GM21737 (cell line): ENCODE data around the gene DCTN2.

Experiments used
- ATAC-seq: cut with Tn5 transposase; IDR thresholded peaks from one replicate; pipeline ENCODE4 v1.9.1; 2021; ENCODE audit warnings: mild to moderate bottlenecking, moderate library complexity; ENCODE audit not compliant: unreplicated experiment

Gene DCTN2

DNA sequence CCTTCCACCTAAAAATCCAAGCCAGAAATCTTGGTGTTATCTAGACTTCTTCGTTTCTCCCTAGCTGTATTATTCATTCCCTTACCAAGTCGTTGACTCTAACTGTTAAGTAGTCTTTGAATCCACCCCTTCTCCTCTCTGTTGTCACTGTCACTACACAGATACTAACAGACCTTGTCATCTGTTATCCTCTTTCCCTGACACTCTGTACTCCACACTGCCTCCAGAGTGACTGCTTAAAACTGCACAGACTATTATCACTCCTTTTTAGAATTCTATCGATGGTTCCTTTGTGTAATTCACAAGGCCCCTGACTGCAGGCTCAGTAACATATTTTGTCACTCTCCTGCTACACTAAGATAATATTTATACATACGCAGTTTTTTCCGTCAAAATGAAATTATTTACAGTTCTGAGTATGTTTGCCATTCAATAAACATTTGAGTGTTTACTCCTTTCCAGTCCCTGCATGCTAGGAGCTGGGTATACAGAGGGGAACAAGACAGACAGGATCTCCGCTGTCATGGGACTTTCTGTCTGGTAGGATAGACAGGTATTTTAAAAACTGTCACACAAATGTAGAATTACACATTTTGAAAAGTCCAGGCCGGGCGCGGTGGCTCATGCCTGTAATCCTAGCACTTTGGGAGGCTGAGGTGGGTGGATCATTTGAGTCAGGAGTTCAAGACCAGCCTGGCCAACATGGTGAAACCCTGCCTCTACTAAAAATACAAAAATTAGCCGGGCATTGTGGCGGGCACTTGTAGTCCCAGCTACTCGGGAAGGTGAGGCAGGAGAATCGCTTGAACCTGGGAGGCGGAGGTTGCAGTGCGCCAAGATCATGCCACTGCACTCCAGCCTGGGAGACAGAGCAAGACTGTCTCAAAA is 55.4 kb downstream of the DCTN2 start:
- ATAC-seq: no peak

DNA sequence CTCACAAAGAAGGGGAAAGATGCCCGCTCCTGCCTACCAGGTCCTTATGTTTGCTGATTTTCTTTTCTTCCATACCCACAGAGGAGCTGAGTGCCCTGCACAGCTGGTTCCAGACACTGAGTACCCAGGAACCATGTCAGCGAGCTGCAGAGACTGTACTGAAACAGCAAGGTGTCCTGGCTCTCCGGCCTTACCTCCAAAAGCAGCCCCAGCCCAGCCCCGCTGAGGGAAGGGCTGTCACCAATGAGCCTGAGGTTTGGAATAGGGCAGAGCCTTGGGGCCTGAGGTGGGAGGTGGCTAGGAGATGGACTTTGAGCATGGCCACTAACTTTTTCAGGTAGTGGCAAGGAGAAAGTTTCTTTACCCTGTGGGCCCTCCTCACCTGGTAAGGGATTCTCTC is 56.9 kb downstream of the DCTN2 start:
- ATAC-seq: no peak

DNA sequence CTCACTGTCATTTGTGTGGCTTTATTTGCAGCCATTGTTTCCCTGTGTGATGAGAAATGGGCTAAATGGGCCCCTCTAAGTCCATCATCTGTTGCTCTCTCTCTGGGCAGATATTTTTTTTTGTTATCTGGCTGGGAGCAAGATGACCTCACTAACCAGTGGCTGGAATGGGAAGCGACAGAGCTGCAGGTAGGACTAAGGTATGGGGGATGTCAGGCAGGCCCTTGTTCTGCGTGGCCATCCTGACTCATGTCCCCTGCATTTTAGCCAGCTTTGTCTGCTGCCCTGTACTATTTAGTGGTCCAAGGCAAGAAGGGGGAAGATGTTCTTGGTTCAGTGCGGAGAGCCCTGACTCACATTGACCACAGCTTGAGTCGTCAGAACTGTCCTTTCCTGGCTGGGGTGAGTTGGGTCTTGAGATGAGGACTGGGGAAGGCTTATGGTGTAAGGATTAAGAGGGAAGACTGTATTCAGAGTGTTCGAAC is 57.8 kb downstream of the DCTN2 start:
- no peak for ATAC-seq

DNA sequence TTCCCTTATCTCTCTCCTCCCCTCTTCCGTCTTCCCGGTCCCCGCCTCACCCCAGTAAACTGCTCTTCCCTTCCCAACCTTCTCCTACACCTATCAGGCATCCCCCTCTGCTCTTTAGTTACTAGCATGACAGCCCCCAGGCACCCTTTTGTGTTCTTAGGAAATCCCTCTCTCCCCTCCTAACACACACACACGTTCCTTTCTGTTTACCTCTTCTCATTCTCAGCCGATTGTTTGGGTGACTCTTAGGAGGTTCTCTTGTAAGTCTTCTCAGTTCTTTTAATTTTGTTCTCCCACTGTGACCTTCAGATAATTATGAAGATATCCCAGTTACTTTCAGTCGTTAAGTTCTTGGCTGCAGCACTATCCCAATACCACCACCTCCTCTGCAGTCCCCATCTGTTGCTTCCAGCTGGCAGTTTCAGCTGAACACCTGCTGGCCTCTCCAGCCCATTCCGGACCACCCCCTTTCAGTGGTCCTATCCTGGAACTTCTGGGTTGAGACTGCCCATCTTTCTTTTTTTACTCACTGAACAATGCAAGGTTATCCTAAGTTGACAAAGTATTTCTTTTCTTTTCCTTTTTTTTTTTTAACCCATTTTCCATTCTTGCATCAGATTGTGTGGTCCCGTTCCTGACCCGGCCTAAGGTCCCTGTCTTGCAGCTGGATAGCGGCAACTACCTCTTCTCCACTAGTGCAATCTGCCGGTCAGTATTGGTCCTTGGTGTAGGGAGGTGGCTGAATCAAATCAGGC is 58.4 kb downstream of the DCTN2 start:
- no peak for ATAC-seq

DNA sequence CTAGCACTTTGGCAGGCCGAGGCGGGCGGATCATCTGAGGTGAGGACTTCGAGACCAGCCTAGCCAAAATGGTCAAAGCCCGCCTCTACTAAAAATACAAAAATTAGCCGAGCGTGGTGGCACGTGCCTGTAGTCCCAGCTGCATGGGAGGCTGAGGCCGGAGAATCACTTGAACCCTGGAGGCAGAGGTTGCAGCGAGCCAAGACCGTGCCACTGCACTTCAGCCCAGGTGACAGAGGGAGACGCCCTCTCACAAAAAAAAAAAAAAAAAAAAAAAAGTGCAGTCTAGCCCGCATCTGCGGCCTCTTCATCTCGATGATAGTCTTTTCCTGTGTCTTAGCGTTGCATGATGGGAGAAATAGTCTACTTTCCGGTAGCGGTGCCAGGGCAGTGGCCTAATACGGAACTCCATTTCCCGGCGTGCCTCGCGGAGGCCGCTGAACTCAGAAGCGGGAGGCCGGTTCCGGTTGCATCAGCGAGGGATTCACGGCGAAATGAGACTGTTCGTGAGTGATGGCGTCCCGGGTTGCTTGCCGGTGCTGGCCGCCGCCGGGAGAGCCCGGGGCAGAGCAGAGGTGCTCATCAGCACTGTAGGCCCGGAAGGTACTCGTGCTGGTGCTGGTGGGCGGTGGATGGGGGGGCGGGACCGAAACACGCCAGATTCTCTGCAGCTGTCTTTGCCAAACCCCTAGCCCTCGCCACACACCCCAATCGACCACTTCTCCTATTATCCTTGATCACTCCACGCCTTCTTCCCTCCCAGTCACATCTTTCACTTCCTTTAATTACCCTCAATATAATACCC is 59.2 kb downstream of the DCTN2 start, which contains the start of gene MARS1:
Gene MARS1 (plus strand): TSS at position 472 of the 805 bp plus-strand sequence. CDS start 23 bp downstream, at position 495.
- ATAC-seq: peak; percentile 96

DNA sequence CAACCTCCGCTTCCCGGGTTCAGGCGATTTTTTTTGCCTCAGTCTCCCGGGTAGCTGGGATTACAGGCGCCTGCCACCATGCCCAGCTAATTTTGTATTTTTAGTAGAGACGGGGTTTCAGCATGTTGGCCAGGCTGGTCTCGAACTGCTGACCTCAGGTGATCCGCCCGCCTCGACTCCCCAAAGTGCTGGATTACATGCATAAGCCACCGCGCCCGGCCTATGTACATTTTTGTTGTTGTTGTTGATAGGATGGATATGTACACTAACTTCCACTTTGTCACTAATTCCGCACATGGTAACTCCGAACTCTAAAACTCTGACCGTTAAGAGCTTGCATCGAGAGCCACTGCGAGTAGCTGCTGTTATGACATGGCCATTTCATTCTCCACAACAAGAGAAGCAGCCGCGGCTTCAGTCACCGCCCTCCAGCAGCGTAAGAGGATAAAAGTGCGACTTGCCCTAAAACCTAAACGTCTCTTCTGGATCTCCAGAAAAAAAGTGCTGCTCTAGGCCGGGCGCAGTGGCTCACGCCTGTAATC is 59.9 kb downstream of the DCTN2 start:
- no peak for ATAC-seq

DNA sequence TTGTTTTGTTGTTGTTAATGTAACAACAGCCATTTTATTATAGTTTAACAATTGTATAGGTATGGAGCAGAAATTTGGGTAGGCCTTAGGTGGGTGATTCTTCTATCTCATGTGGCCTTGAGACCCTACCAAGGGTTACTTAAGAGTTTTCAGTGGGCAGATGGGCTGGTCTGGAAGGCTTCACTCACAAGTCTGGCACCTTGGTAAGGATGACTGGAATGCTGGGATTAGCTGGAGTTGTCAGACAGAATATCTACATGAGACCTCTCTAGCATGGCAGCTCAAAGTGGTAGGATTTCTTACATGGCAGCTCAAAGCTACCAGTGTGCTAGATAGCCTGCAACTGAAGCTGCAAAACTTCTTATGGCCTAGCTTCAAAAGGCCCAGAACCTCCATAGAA is 61.3 kb downstream of the DCTN2 start:
- no peak for ATAC-seq

DNA sequence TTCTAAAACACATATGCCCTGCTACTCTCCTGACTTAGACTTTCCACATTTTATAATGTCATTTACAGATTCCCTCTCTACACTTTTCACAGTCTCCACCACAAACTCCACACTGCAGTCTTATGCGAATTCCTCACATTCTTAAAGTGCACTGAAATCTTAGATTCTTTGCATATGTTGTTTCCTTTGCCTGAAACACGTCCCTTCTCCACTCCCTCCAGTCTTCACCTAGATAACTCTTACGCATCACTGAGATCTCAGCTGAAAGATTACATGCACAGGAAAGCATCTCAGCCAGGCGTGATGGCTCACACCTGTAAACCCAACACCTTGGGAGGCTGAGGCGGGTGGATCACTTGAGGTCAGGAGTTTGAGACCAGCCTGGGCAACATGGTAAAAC is 63.5 kb downstream of the DCTN2 start:
- ATAC-seq: no peak

DNA sequence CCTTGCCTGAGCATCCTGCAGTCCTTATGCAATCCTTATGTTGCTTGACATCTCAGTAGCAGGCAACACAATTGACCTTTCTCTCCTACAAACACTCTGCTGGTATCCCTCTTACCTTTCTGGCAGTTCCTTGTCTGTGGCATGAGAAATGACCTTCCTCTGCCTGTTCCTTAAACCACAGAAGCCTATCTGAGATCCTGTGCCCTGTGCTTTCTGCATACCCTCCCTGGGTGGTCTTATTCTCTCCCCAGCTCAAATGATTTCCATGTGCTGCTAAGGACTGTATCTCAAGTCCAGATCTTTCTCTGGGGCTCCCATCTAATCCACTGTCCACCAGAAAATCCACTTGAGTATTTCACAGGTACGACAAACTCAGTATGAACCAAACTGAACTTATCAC is 65.3 kb downstream of the DCTN2 start:
- ATAC-seq: no peak
